ENCODE measurements around the gene DNASE1L3. TPM values are rescaled to one million over a fixed set of nuclear protein-coding genes. Genes with fewer than 3 reads are reported as not detected.

DNASE1L3 gene
- total and polyA plus RNA-seq, 2 of the 13 experiments (the other 11 are each of a cell fraction or from before 2014, with no cell fraction given) = 0.86 to 1.7 TPM

- no peak for TF ChIP-seq ZNF773 (CRISPR knock-in tag; IDR thresholded peaks at IDR 0.05; ENCODE audit: borderline replicate concordance)
- no peak for TF ChIP-seq HNRNPUL1 (IDR thresholded peaks at IDR 0.05; ENCODE audit: low read depth, low read length)
- TF ChIP-seq MYC (CRISPR knock-in tag; IDR thresholded peaks at IDR 0.05; ENCODE audit: borderline replicate concordance) = no peak
- no peak for TF ChIP-seq ZNF224 (CRISPR knock-in tag; IDR thresholded peaks at IDR 0.05)
- no peak for TF ChIP-seq SNAPC2 (CRISPR knock-in tag; IDR thresholded peaks at IDR 0.05)
Observed at GRCh38 chr3:58163234-58163633, 47.5 kb downstream of the DNASE1L3 start (continued).

- FAIRE-seq (no peak), DNase-seq (ENCODE audit: low spot score) (no peak), ATAC-seq (no peak)
- Histone ChIP-seq H3K4me1 (ENCODE audit: insufficient read depth, low read length) (peaks cover 49% of the 10 kb centered on the region), H3K9ac (ENCODE audit: insufficient read depth, low read depth, low read length) (no peak overlapping the region), H3K79me2 (ENCODE audit: insufficient read depth, low read length) (no peaks in the 10 kb centered on the region), H3K27ac (ENCODE audit: extremely low read length, insufficient read depth, low read length) (no peak overlapping the region), H3K27me3 (ENCODE audit: control insufficient read depth in 1 of 2, insufficient read depth in 2 of 2, low read length in 2 of 2) (no peaks in the 10 kb centered on the region), H3K4me2 (ENCODE audit: low read depth, low read length) (no peak overlapping the region), H3K36me3 (replicated peaks in 1 of 2; ENCODE audit: control insufficient read depth in 1 of 2, insufficient read depth in 2 of 2, low read length in 2 of 2) (peaks cover 48 to 82% of the 10 kb centered on the region in 2 experiments), H3K9me3 (ENCODE audit: low read length) (no peaks in the 10 kb centered on the region), H2AFZ (ENCODE audit: low read length) (no peak overlapping the region), H3K4me3 (replicated peaks in 1 of 3; ENCODE audit: insufficient read depth in 1 of 3, low read depth in 2 of 3, low read length in 3 of 3) (no peak overlapping the region), H4K20me1 (ENCODE audit: insufficient read depth, low read length) (no peaks in the 10 kb centered on the region)
- 96% methylated on average over 11 of the region's 11 CpGs for WGBS (ENCODE audit: low lambda C conversion rate)
- BruUV-seq (replicated peaks) = no TSS peak
- in situ Hi-C loops (cut with HindIII; ENCODE audit: extremely low pct_ligation_motif_present, low pct_unique_long_range_greater_than_20kb) = no loop called here
- intact Hi-C loops (cut with micrococcal nuclease; ENCODE audit: unreplicated experiment) = no loop called here
- POLR2A ChIA-PET = no interaction called here
- CTCF ChIA-PET (ENCODE audit: low intra/inter-chr PET ratio, low total read pairs) = no interaction called here
- TF ChIP-seq, protein P1, sequence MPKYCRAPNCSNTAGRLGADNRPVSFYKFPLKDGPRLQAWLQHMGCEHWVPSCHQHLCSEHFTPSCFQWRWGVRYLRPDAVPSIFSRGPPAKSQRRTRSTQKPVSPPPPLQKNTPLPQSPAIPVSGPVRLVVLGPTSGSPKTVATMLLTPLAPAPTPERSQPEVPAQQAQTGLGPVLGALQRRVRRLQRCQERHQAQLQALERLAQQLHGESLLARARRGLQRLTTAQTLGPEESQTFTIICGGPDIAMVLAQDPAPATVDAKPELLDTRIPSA (CRISPR knock-in tag; IDR thresholded peaks at IDR 0.05; ENCODE audit: borderline replicate concordance) = no peak
- TF ChIP-seq NCOR1 (IDR thresholded peaks at IDR 0.05; ENCODE audit: borderline replicate concordance, low read length) (no peak), POLR2AphosphoS2 (IDR thresholded peaks at IDR 0.05; ENCODE audit: low read depth, low read length) (0 out of 2 replicates have a peak, but pooled peaks have one; percentile 32), MAFG (CRISPR knock-in tag; IDR thresholded peaks at IDR 0.05) (no peak), SP1 (IDR thresholded peaks at IDR 0.05) (no peak), SP1 (CRISPR knock-in tag; IDR thresholded peaks at IDR 0.05) (no peak), SKI (IDR thresholded peaks at IDR 0.05; ENCODE audit: partially characterized antibody) (no peak), SNAI1 (CRISPR knock-in tag; IDR thresholded peaks at IDR 0.05; ENCODE audit: borderline replicate concordance) (no peak), ZNF256 (CRISPR knock-in tag; conservative IDR thresholded peaks at IDR 0.05) (no peak), HHEX (CRISPR knock-in tag; IDR thresholded peaks at IDR 0.05) (no peak), ZNF547 (CRISPR knock-in tag; IDR thresholded peaks at IDR 0.05) (0 out of 2 replicates have a peak, but pooled peaks have one; percentile 23), NFRKB (IDR thresholded peaks at IDR 0.05) (no peak), ZNF816 (CRISPR knock-in tag; IDR thresholded peaks at IDR 0.05; ENCODE audit: borderline replicate concordance) (no peak), ZNF441 (CRISPR knock-in tag; IDR thresholded peaks at IDR 0.05; ENCODE audit: borderline replicate concordance) (no peak)
- TF ChIP-seq, protein P2, sequence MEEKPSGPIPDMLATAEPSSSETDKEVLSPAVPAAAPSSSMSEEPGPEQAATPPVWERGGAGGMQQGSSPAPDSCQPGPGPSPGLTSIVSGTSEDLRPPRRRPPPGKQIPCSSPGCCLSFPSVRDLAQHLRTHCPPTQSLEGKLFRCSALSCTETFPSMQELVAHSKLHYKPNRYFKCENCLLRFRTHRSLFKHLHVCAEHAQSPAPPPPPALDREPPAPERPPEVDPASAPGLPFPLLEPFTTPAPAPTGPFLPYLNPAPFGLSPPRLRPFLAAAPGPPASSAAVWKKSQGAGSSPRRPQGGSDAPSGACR (CRISPR knock-in tag; IDR thresholded peaks at IDR 0.05) = no peak
- TF ChIP-seq, protein P3, sequence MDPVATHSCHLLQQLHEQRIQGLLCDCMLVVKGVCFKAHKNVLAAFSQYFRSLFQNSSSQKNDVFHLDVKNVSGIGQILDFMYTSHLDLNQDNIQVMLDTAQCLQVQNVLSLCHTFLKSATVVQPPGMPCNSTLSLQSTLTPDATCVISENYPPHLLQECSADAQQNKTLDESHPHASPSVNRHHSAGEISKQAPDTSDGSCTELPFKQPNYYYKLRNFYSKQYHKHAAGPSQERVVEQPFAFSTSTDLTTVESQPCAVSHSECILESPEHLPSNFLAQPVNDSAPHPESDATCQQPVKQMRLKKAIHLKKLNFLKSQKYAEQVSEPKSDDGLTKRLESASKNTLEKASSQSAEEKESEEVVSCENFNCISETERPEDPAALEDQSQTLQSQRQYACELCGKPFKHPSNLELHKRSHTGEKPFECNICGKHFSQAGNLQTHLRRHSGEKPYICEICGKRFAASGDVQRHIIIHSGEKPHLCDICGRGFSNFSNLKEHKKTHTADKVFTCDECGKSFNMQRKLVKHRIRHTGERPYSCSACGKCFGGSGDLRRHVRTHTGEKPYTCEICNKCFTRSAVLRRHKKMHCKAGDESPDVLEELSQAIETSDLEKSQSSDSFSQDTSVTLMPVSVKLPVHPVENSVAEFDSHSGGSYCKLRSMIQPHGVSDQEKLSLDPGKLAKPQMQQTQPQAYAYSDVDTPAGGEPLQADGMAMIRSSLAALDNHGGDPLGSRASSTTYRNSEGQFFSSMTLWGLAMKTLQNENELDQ (CRISPR knock-in tag; IDR thresholded peaks at IDR 0.05; ENCODE audit: borderline replicate concordance) = no peak
Observed at GRCh38 chr3:58161435-58162398, 49.1 kb downstream of the DNASE1L3 start.
